OCI-LY3 (cell line): ENCODE measurements around the gene TESK2.

Experiments
- CTCF ChIP-seq: fragments of 200-600, 300-600 bp; sonication (generic); IDR thresholded peaks from 2 replicates; pipeline ENCODE4 v1.5.1; 2014; ENCODE audit warnings: antibody characterized with exemption, low read length, low read depth
- EZH2phosphoT487 ChIP-seq: fragments of 200-600 bp; shearing (Covaris generic); IDR thresholded peaks from 2 replicates; pipeline ENCODE4 v1.6.1; 2018; ENCODE audit warnings: antibody characterized with exemption, mixed run types, low read depth

GRCh38 chr1:45446950-45447672 is 43.9 kb downstream of the TESK2 start:
- no peak for TF ChIP-seq CTCF
- TF ChIP-seq EZH2phosphoT487 = no peak
